NCI-H2196 treated with DMSO at 0.1 percent for 48 hours (cell line): ENCODE data around the gene C1QA.

Experiments used
- DNase-seq: peaks from one replicate; lab custom pipeline; 2025; ENCODE audit not compliant: unreplicated experiment; lab: John Stamatoyannopoulos, UW

Gene C1QA

DNA sequence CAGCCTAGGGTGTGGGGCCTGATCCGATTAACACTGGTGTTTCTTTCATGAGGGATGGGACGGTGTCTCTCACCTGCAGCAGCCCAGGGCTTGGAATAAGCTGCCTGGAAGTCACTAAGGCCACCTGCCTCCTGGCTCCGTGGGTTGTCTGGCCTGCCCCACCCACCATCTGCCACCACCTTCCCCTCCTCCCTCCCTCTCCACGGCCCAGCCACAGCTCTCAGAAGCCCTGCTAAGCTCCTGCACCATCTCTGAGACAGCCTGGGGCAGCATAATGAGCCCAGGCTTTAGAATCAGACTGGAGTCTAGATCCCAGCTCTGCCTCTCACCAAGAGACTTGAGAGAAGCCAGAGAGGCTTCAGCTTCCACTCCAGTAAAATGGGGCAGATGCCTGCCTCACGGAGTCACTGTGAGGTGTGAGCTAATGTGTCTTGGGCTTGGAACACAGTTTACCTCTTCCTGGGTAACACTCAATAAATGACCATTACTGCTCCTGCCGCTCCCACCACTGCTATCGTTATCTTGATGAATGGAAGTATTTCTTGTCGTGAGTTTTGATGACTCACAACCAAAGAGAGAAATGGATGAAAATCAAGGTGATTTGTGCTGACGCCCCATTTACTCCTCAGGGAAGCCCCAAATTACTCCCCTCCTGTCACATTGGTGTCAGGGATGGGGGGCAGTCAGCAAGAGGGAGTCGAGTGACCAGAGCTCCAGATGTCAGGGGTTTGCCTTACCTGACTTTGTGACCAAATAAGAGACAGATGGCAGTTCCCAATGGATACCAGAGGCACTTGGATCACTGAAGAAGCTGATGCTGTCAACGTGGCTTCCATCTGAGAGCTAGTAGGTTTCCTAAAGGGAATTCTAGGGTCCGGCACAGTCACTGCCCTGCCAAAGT lies 23.5 kb upstream of the C1QA start:
- DNase-seq: no peak

DNA sequence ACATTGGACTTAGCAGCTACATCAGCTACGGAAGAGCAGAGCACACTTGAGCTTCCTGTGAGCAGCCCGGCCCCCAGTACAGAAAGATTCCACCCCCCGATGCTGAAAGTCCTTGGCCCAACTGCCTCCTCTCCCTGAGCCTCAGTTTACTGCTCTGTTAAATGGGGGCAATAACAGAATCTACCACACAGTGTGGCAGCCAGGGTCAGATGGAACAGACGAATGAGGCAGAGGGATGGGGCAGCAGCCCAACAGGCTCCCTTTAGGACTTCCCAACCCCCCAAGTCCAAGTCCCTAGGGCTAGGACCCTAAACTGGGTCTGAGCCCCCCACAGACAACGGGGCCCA lies 22.9 kb upstream of the C1QA start:
- DNase-seq: no peak

DNA sequence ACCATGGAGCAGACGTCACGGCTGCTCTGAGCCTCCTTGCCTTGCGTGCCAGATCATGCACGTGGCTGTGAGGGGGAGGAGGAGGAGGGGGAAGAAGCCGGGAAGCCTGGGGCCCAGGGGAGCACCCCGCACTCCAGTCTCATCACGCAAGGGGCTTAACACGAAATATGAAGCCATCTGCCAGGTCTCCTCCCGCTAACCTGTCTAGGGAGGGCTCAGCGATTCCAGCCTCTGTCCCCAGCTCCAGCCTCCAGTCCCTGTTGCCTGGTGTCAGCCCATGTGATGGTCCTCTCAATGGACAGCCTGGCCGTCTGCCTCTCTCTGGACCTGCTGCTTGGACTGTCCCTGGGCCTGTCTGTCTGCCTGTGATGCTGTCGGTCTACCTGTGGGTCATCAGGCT lies 22.5 kb upstream of the C1QA start:
- no peak for DNase-seq

DNA sequence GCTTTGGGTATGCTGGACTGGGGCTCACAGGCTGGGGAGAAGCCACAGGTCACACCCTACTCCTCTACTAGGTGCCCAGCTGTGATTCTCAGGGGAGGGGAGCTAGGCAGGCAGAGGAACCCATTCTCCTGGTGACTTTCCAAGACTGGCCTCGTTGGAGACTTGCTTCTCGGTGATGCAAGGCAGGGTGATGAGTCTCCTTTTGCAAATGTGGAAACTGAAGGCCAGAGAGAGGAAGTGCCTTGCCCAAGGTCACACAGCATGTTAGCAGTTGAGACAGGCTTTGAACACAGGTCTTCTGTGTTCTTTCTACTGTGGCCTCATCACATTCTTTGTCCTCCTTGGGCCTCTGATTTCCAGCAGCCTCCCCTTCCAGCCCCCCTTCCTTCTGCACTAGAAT lies 20.5 kb upstream of the C1QA start:
- no peak for DNase-seq

DNA sequence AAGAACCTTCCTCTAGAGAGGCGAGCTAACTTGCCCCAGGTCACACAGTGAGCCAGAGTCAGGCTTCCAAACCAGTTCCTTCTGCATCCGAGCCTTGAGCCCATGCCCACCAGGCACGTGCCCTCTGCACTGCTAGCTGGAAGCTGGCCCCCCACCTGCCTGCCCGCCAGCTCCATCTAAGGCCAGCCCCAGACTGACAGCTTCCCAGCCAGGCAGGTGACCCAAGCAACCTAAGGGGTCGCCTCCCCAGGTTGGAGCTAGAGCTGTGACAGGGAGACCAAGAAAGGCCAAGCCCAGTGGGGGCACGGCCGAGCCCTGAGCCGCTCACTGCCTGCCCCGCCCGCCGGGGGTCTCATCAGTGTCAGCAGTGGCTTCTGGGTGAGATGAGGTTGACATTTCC lies 19.9 kb upstream of the C1QA start:
- DNase-seq: no peak

DNA sequence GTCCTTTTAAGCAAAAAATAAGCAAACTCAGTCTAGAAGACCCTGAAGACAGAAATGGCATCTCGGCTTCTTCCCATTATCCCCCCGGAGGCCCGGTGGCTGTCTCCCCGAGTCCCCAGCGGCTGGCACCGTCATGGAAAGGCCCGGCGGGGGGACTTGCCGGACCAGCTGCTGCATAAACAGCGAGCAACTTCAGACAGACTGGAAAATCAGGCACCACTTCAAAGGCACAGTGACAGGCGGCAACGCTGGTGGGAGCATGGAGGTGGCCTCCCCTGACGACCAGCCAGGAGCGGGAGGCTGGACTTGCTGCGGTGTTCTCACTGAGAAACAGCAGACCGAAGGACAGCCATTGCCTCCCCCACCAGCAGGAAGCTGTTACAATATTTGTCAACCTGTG lies 18.4 kb upstream of the C1QA start:
- no peak for DNase-seq

DNA sequence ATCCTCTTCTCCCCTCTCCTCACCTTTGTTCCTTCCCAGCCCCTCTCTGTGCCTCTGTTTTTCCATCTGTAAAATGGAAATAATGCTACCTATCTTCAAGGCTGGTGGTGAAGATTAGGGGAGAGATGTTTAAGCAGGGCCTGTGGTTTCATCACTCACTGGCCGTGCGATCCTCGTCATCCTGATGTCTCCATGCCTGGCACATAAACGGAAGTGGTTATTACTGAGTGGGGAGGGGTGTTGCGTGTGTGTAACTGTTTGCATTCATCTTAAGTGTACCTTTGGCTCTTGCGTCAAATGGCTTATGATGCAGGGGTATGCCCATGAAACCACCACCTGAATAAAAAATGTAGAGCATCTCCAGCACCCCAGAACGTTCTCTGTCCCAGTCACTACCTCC lies 17.2 kb upstream of the C1QA start:
- no peak for DNase-seq

DNA sequence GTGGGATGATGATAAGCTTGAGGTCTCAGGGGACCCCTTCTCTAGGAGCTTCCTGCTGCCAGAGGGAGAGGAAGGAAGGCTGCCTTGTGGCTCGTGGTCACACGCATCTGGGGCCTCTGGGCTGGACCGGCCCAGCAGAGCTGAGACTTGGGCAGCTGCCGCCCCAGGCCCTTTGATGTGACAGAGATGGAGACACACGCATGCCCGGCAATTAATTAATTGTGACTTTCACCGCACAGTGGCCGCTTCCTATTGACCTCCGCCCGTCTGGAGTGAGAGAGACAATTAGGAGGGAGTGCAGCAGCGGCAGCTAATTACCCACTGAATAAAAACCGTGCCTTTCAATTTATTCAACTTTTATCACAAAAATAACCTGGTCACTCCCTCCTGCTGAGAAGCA lies 16.6 kb upstream of the C1QA start:
- no peak for DNase-seq

DNA sequence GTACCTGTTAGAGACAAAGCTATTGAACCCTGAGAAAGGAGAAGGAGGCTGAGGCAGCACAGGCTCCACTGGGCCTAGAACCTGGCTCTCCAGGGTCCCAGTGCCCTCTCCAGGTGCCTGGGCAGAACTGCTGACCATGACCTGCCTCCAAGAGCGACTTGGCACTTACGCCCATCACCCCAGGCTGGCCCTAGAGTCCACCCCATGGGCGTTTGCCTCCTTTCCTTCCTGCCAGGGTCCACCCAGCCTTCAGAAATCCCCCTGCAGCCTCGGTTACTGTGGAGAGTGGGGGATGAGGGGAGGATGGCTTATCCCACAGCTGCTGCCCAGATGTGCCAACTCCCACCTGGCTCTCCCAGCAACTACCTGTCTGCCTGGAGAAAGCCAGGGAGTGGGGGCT lies 14.7 kb upstream of the C1QA start:
- DNase-seq: no peak

DNA sequence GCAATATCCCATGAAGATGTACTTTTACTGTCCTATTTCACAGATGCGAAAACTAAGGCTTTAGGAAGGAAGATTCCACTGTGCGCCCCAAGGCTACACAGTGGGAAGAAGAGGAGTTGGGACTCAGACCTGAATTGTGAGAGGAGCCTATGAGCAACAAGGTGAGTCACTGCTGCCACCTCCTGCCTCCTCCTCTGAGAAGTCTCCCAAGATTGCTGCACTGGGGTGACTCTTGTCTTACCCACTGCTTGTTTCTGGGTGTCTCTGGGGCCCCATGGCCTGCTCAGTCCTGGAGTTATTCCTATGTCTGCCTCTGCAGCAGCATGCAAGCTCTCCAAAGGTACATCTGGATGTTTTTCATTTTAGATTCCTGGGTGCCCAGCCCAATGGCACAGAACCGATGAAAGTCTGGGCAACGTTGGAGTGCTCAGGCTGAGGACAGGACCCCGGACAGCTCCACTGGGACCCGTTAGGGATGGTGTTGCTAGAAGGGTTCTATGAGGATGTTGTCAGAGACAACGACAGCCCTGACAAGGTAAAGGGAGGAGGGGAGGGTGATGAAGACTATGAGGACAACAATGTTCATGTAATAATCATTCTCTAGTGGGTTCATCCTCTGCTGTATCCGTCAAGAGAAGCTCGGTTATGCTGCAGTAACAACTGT lies 11.0 kb upstream of the C1QA start:
- DNase-seq: no peak

DNA sequence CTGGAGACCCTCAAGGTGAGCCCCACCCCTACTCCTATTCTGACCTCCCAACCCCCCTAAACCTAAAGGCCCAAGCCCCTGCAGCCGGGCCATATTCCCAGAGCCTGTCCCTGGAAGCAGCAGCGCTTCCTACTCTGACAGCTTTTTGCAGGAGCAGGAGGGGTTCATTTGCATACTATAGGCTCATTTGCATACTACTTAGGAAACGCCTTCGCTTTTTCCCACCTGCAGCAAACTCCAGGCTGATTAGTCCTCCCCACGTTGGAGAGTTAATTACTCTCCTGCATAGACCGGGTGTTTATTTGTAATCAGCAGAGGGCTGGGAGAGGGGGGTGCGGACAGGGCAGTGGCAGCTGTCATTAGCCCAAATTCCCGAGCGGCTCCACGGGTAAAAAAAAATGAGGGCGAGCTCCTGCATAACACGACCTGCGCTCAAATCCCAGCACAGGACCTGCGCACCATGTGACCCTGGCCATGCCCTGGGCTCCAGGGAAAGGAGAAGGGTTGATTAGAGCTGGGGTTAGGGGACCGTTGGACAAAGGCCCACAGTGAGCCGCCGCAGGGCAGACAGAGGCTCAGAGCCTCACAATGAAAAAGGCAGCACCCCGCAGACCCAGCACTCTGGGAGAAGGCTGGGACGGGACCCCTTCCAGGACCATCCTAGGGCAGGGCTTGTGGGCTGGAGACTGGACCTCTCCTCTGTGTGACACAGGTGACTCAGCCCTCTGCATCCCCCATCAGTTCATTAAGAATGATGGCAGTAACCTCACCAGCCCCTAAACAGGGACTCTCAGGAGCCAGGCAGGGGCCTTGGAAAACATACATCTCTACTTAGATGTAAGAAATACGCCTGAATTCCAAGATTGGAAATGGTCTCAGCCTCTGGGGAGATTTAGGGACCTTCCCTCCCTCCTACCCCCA lies 9.9 kb upstream of the C1QA start:
- DNase-seq: no peak

DNA sequence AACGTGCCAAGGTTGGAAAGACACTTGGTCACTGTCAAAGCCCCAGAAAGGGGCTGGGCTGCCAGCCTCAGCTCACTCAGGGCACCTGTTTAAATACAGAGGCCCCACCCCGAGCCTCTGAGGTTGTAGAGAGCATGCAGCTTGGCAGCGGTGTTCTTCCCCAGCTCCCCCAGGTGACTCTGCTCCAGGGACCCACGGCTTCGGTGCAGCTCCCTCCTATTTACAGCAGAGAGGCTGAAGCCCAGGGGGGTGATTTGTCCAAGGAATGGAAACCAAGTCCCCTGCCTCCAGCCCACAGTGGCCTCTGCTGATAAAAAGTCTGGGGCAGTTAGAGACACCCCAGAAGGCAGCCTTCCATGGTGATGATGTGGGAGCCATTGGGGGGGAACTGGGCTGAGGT lies 9.1 kb upstream of the C1QA start:
- peak; percentile 40 for DNase-seq

DNA sequence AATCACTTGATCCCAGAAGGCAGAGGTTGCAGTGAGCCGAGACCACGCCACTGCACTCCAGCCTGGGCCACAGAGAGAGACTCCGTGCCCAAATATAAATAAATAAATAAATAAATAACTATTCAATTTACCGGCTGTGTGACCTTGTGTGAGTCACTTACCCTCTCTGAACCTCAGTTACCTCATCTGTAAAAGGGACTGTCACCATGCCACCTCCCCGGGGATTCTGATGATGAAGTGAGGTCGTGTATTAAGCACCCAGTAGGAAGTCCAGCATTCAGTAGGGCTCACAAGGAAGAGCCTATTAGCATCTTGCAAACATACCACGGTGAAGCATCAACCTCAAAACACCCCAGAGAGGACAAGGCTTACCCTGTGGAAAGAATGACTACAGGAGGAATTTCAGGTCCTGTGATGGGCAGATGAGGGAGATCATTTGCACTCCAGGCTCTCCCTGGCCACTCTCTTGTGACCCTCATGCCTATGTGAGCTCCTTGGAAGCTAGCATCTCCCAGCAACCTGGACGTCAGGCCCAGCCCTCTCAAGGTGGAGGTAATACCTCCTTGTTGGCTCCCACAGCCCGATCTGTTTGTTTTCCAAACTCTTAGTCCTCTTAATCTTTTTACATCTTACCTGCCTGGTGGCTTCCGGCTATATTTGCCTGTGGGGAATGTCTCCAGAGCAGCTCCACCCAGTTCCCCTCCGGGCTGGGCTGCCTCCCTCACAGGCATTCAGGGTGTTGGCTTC lies 7.6 kb upstream of the C1QA start:
- no peak for DNase-seq

DNA sequence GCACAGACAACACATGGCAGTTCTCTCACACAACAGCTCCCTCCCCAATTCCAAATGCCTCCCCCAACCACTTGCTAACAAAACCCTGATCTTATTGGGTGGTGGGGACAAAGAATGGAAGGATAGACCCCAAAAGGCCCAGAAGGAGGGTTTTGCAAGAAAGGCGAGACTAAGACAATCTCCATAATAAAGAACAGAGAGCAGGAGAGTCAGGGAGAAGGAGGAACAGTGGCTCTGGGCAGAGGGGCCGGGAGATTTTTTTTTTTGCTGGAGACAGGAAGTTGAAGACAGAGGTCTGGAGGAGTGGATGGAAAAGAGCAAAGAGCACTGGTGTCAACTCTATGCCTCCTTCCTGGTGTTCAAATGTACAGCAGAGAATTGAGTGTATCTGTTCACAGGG lies 6.5 kb upstream of the C1QA start:
- no peak for DNase-seq

DNA sequence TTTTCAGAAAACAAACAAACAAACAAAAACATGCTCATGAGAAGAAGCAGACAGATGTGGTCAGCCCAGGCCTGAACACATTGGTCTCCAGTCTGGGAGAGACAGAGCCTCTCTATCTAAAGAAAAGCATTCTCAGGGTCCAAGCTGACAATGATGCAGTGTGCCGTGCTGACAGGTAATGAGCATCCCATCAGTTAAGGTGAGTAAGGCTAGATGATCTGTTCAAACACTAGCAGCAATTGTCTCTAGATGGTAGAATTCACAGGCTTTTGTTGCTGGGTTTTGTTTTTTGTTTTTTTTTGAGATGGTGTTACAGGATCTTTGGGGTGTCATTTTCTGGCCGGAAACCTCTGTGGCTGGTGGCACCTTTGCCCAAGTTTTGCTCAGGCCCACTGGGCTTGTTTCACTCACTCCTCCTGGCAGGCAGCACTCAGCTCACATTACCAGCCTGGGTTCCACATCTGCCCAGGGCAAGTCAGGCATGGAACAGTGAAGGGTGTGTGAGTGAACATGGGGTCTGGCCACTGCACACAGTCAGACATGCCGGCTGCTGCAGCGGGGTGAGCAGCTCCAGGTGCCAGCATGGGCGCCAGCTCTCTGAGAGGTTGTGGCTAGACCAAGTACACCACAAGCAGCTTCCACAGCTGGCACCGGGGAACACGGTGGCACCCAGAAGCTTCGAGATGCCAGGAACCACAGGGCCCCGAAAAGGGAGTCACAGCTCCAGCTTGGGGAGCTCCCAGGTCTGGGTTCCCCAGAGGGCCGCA lies 2.5 kb upstream of the C1QA start:
- no peak for DNase-seq

DNA sequence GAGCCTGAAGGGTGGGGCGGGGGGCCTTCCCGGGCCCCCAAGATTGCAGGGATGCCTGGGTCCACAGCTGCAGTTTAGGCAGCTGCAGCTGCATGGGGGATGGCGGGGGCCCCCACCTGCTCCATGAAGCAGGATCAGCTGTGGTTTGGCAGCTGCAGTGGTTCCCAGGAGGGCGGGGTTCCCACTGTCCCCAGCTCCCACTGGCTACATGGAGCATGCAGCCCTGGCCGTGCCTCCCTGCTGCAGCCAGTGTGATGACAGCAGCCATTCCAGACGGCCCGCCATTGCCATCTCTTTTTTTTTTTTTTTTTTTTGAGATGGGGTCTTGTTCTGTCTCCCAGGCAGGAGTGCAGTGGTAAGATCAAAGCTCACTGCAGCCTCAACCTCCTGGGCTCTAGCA lies 992 bp upstream of the C1QA start:
- no peak for DNase-seq

DNA sequence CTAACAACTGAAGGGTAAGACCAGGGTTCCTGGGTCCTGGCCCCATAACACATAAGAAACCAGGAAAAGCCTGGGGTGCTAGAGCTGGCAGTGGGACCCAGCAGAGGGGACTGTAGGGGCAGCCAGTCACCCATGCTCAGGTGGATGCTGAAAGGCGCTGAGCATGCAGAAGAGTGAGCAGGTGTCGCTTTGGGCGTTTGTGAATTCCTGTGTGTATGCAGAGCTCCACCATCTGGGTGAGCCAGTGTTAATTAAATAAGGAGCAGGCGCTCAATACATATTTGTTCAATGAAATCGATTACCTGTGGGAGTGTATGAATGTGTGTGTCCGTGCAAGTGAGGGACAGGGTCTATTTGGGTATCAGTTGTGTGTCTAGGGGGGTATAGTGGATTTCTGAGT lies 499 bp downstream of the C1QA start:
- no peak for DNase-seq

DNA sequence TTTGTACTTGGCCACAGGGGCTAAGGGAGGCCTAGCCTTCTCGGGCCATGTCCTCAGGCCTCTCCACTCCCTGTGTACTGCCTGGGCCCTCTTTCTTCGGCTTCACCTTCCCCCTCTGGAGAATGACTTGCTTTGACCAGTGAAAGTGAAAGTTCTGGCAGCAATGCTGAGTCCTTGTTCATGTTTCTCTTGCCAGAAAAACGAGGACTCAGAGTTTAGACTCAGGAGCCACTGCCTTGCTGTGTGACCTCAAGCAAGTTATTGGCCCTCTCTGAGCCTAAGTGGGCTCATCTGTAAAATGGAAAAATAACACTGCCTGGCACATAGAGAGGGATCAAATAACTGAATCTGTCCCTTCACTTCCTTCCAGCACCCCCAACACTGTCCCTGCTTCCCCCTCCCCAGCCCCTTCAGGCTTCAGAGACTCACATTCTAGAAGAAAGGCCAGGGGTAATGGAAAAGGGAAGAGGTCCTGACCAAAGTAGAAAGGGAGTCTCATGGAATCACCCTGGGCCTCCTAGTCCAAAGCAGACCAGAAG lies 1.5 kb downstream of the C1QA start:
- no peak for DNase-seq

DNA sequence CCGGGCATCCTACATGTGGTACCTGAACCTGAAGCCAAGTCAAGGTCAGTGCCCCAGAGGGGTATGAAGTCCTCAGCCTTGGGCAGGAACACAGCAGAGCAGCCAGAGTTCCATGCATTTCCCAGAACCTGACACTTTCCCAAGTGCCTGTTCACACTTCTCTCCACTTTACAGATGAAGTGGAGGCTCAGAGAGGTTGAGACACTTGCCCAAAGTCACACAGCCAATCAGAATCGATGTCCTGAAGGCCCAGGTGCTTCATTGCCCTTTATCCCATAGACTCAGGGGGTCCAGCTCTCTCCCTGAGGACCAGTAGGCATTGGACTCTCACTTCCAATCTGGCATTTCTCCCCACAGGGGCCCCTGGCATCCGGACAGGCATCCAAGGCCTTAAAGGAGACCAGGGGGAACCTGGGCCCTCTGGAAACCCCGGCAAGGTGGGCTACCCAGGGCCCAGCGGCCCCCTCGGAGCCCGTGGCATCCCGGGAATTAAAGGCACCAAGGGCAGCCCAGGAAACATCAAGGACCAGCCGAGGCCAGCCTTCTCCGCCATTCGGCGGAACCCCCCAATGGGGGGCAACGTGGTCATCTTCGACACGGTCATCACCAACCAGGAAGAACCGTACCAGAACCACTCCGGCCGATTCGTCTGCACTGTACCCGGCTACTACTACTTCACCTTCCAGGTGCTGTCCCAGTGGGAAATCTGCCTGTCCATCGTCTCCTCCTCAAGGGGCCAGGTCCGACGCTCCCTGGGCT lies 2.2 kb downstream of the C1QA start:
- no peak for DNase-seq
